ENCODE results near the gene HDAC2. TPM values are rescaled to one million over a fixed set of nuclear protein-coding genes. Genes with fewer than 3 reads are reported as not detected.
"Not testable (repeated sequence)": the region's sequence is repeated elsewhere in the genome, so short reads cannot be mapped to it uniquely, and the experiment has no call there.

The HDAC2 gene
- 10 to 100 TPM; 47.9 to 62.7 (median 54.6) TPM for total RNA-seq
- 10 to 100 TPM; 42.7 to 52.7 (median 47.2) TPM for polyA plus RNA-seq
- long read RNA-seq, donor 1, full-length matches to known transcripts = 30 of 85 reads
- long read RNA-seq, donor 1, partial matches to known transcripts = 55 of 85 reads
- long read RNA-seq, donor 1, other reads (novel, unspliced or antisense) = 0 of 85 reads
- long read RNA-seq, donor 2, full-length matches to known transcripts = 25 of 70 reads
- long read RNA-seq, donor 2, partial matches to known transcripts = 45 of 70 reads
- long read RNA-seq, donor 2, other reads (novel, unspliced or antisense) = 0 of 70 reads

GRCh38 chr6:113970805-113971676 is at the start of gene HDAC2:
Gene HDAC2 (minus strand): TSS chr6:113971148. CDS start chr6:113970908, 240 bp downstream.
- intact Hi-C loops (cut with DNase I; ENCODE audit: low total_unique reads) = no loop called here
- Histone ChIP-seq H3K4me3 (peak within 1 kb of the TSS; percentile 73 to 98 (median 94)), H3K9me3 (no peaks in the 10 kb centered on the region), H3K27me3 (replicated peaks in 1 of 7) (no peaks in the 10 kb centered on the region), H3K36me3 (no peaks in the 10 kb centered on the region), H3K4me1 (peaks cover 14 to 54% (median 41%) of the 10 kb centered on the region in 6 donors), H3K27ac (peak within 1 kb of the TSS; percentile 76 to 97 (median 96))
- peak; percentile 97 for DNase-seq
- TF ChIP-seq POLR2A (IDR thresholded peaks at IDR 0.05) = peak in 2 of 3 donors; percentile 9 to 35
- TF ChIP-seq CTCF (IDR thresholded peaks at IDR 0.05 in 8 of 11, conservative IDR thresholded peaks at IDR 0.05 in 3 of 11) = peak in 2 of 11 experiments; percentile 9 to 24
- TF ChIP-seq POLR2AphosphoS5 (IDR thresholded peaks at IDR 0.05) = peak; percentile 81 to 91 (median 88)
- 1% methylated on average over 68 to 82 of the region's 82 CpGs for WGBS, 5 donors

GRCh38 chr6:114020196-114020595 is 49.2 kb upstream of the HDAC2 start:
- H3K27ac ChIP-seq = no peak overlapping the region
- no peak for DNase-seq
- no peaks in the 10 kb centered on the region for H3K9me3 ChIP-seq
- 89 to 93% (median 91%) methylated on average over 14 to 15 of the region's 15 CpGs for WGBS, 5 donors
- H3K4me1 ChIP-seq = no peaks in the 10 kb centered on the region
- no peaks in the 10 kb centered on the region for H3K27me3 ChIP-seq (replicated peaks in 1 of 7)
- no peaks in the 10 kb centered on the region for H3K36me3 ChIP-seq
- H3K4me3 ChIP-seq = no peak overlapping the region
- TF ChIP-seq CTCF (IDR thresholded peaks at IDR 0.05 in 8 of 11, conservative IDR thresholded peaks at IDR 0.05 in 3 of 11) = no peak
- no peak for TF ChIP-seq POLR2A (IDR thresholded peaks at IDR 0.05)
- no peak for TF ChIP-seq POLR2AphosphoS5 (IDR thresholded peaks at IDR 0.05)
- intact Hi-C loops (cut with DNase I; ENCODE audit: low total_unique reads) = no loop called here

- H3K27me3 ChIP-seq (replicated peaks in 1 of 7); H3K27ac ChIP-seq; H3K4me1 ChIP-seq; H3K9me3 ChIP-seq; H3K36me3 ChIP-seq; DNase-seq; intact Hi-C loops (cut with DNase I; ENCODE audit: low total_unique reads); H3K4me3 ChIP-seq: not testable (repeated sequence)
- WGBS, 5 donors = 86 to 96% (median 91%) methylated on average over 6 of the region's 6 CpGs
These were observed 46.2 kb upstream of the HDAC2 start for GRCh38 chr6:114017146-114017545.

GRCh38 chr6:114014106-114014505 is 43.2 kb upstream of the HDAC2 start:
- intact Hi-C loops (cut with DNase I; ENCODE audit: low total_unique reads); H3K27ac ChIP-seq; H3K36me3 ChIP-seq; DNase-seq; H3K9me3 ChIP-seq; H3K4me1 ChIP-seq; H3K4me3 ChIP-seq; H3K27me3 ChIP-seq (replicated peaks in 1 of 7): not testable (repeated sequence)
- WGBS, 5 donors = 43 to 78% (median 67%) methylated on average over 2 of the region's 2 CpGs

- intact Hi-C loops (cut with DNase I; ENCODE audit: low total_unique reads); H3K4me1 ChIP-seq: not testable (repeated sequence)
- 77 to 89% (median 84%) methylated on average over 7 of the region's 7 CpGs for WGBS, 5 donors
These were observed 40.5 kb upstream of the HDAC2 start for GRCh38 chr6:114011486-114011885.

More at GRCh38 chr6:114011486-114011885, 40.5 kb upstream of the HDAC2 start:
- H3K36me3 ChIP-seq; H3K27ac ChIP-seq; H3K4me3 ChIP-seq; H3K9me3 ChIP-seq; H3K27me3 ChIP-seq (replicated peaks in 1 of 7); DNase-seq: not testable (repeated sequence)

Measured in spleen (tissue), 13 donors.